ENCODE measurements around the gene DHRS2.

The DHRS2 gene

GRCh38 chr14:23661542-23661941 lies 25.4 kb downstream of the DHRS2 start:
- no peak for TF ChIP-seq CTCF (IDR thresholded peaks at IDR 0.05; ENCODE audit: extremely low read depth, missing control alignments)
- DNase-seq (ENCODE audit: low spot score), result no peak

- no peak for TF ChIP-seq CTCF (IDR thresholded peaks at IDR 0.05; ENCODE audit: extremely low read depth, missing control alignments)
- DNase-seq (ENCODE audit: low spot score), result no peak
Measured at GRCh38 chr14:23663127-23663526, 27.0 kb downstream of the DHRS2 start.

- no peak for TF ChIP-seq CTCF (IDR thresholded peaks at IDR 0.05; ENCODE audit: extremely low read depth, missing control alignments)
- DNase-seq (ENCODE audit: low spot score), result no peak
Measured at GRCh38 chr14:23663711-23664110, 27.5 kb downstream of the DHRS2 start.

- DNase-seq (ENCODE audit: low spot score), result no peak
- TF ChIP-seq CTCF (IDR thresholded peaks at IDR 0.05; ENCODE audit: extremely low read depth, missing control alignments), result no peak
Measured at GRCh38 chr14:23664207-23664885, 28.2 kb downstream of the DHRS2 start.

- no peak for TF ChIP-seq CTCF (IDR thresholded peaks at IDR 0.05; ENCODE audit: extremely low read depth, missing control alignments)
- DNase-seq (ENCODE audit: low spot score), result no peak
Measured at GRCh38 chr14:23665302-23666016, 29.3 kb downstream of the DHRS2 start.

- no peak for DNase-seq (ENCODE audit: low spot score)
- TF ChIP-seq CTCF (IDR thresholded peaks at IDR 0.05; ENCODE audit: extremely low read depth, missing control alignments), result no peak
Measured at GRCh38 chr14:23667134-23667533, 31.0 kb downstream of the DHRS2 start.

- TF ChIP-seq CTCF (IDR thresholded peaks at IDR 0.05; ENCODE audit: extremely low read depth, missing control alignments), result no peak
- no peak for DNase-seq (ENCODE audit: low spot score)
Measured at GRCh38 chr14:23669441-23669840, 33.3 kb downstream of the DHRS2 start.

Measured in GM20000 (cell line).